Stimulated activated naive B cell treated with anti-CD40 and anti-IgM and Interleukin-4, amounts not matched to agents 10 μg/mL and 1 μg/mL and 100 μg/mL, for 72 hours (primary cell): ENCODE results near the gene FAM9C.
"Not testable (repeated sequence)": the region's sequence is repeated elsewhere in the genome, so short reads cannot be mapped to it uniquely, and the experiment has no call there.

Experiments
- ATAC-seq, 2 donors: fragments of 150-1000 bp; cut with Tn5 transposase; replicated peaks; 2 replicates each; pipeline ENCODE4 v1.10.0; 2021; ENCODE audit warnings: moderate library complexity in 1 of 2
- DNase-seq: peaks from one replicate; pipeline ENCODE4 v3.0.0; 2021
- H3K27ac Mint-ChIP-seq: one replicate; pipeline ENCODE4 v1.8.0; 2022; ENCODE audit warnings: mild to moderate bottlenecking, mixed read lengths
- H3K27me3 Mint-ChIP-seq, 2 donors: one replicate each; pipeline ENCODE4 v1.8.0; 2022; ENCODE audit warnings: mixed read lengths in 2 of 2
- H3K36me3 Mint-ChIP-seq, 2 donors: one replicate each; pipeline ENCODE4 v1.8.0; 2022; ENCODE audit warnings: mixed read lengths in 2 of 2, mild to moderate bottlenecking in 1 of 2
- H3K4me1 Mint-ChIP-seq, 2 donors: one replicate each; pipeline ENCODE4 v1.8.0; 2022; ENCODE audit warnings: mixed read lengths in 2 of 2, mild to moderate bottlenecking in 1 of 2
- H3K4me3 Mint-ChIP-seq, 2 donors: one replicate each; pipeline ENCODE4 v1.8.0; 2022; ENCODE audit warnings: mild to moderate bottlenecking in 2 of 2, mixed read lengths in 2 of 2, moderate library complexity in 1 of 2
- H3K9me3 Mint-ChIP-seq, 2 donors: one replicate each; pipeline ENCODE4 v1.8.0; 2022; ENCODE audit warnings: mixed read lengths in 2 of 2, mild to moderate bottlenecking in 1 of 2

FAM9C gene

GRCh38 chrX:13044441-13044840 lies at the start of gene FAM9C:
Gene FAM9C, minus strand, starts transcription at chrX:13044620. Its CDS starts 831 bp downstream, at chrX:13043789.
- H3K36me3 Mint-ChIP-seq = no peaks in the 10 kb centered on the region
- no peaks in the 10 kb centered on the region for H3K9me3 Mint-ChIP-seq
- peaks cover 0 to 4% of the 10 kb centered on the region in 2 donors for H3K27me3 Mint-ChIP-seq
- DNase-seq (no peak), ATAC-seq (no peak)
- no peak within 1 kb of the TSS for H3K4me3 Mint-ChIP-seq
- no peak within 1 kb of the TSS for H3K27ac Mint-ChIP-seq
- peaks cover 1 to 13% of the 10 kb centered on the region in 2 donors for H3K4me1 Mint-ChIP-seq

- Mint-ChIP-seq H3K4me1 (peaks cover 29 to 58% of the 10 kb centered on the region in 2 donors), H3K4me3 (peak overlapping the region in 1 of 2 donors; percentile 36), H3K36me3 (peaks cover 0 to 14% of the 10 kb centered on the region in 2 donors), H3K27ac (peak overlapping the region; percentile 95), H3K9me3 (peaks cover 1 to 4% of the 10 kb centered on the region in 2 donors), H3K27me3 (peaks cover 0 to 18% of the 10 kb centered on the region in 2 donors)
- DNase-seq = no peak
- ATAC-seq = no peak
These were observed 49.2 kb upstream of the FAM9C start for GRCh38 chrX:13093529-13094140.

DNA sequence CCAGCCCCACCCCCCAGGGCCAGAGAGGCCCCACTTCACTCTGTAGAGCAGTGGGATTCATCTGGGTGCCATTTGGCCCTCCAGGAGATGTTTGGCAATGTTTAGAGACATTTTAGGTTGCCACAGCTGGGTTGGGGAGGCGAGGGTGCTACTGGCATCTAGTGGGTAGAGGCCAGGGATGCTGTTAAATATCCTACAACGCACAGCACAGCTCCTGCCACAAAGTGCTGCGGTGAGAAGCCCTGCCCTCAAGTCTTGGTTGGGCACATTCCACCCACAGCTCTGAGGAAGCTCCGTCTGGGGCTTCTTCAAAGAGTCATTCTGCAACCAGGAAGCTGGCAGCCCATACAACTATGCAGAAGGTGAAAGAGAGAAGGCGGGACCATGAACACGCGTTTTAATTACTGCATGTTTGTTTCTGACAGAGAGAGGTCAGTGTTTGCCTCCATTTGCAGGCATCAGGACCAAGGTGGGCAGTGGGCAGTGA lies 48.1 kb upstream of the FAM9C start:
- ATAC-seq = peak; percentile 70 to 76
- H3K27me3 Mint-ChIP-seq = peaks cover 0 to 18% of the 10 kb centered on the region in 2 donors
- H3K4me1 Mint-ChIP-seq = peaks cover 39 to 69% of the 10 kb centered on the region in 2 donors
- DNase-seq = peak; percentile 84
- peaks cover 1 to 4% of the 10 kb centered on the region in 2 donors for H3K9me3 Mint-ChIP-seq
- H3K27ac Mint-ChIP-seq = peak overlapping the region; percentile 95
- H3K4me3 Mint-ChIP-seq = peak overlapping the region; percentile 18 to 60
- peaks cover 0 to 17% of the 10 kb centered on the region in 2 donors for H3K36me3 Mint-ChIP-seq

DNA sequence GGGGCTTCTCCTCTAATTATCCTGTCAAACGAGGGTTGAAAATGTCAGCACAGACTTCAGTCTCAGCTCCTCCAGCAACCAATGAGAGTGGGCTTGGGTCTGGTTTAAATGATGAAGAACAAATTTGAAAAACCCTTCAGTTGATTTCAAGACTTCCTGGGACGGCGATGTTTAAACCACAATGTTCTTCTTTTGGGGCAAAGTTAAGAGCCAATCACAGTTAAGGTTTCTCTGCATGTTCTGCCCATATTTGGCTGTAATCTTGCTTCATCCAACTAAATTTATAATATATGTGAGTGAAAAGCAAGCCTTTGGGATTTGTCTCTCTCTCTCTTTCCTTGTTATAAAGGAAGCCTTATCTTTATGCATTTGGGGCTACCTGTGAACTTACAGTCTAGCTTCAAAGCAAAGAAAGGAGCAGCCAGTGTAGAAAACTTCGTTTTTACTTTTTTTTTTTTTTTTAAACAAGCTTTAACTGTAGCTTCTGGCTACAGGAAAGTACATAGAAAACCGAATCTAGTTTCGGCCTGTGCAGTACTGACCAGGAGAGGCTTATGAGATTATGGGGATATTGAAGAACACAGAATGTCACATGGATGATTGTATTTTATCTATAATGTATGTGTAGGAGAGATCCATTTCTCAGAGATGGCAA lies 46.8 kb upstream of the FAM9C start:
- peaks cover 0 to 17% of the 10 kb centered on the region in 2 donors for H3K36me3 Mint-ChIP-seq
- peak overlapping the region; percentile 95 for H3K27ac Mint-ChIP-seq
- H3K4me3 Mint-ChIP-seq = peak overlapping the region in 1 of 2 donors; percentile 48
- ATAC-seq = peak; percentile 6 to 11
- H3K4me1 Mint-ChIP-seq = peaks cover 45 to 81% of the 10 kb centered on the region in 2 donors
- peaks cover 1 to 4% of the 10 kb centered on the region in 2 donors for H3K9me3 Mint-ChIP-seq
- peak; percentile 39 for DNase-seq
- peaks cover 0 to 14% of the 10 kb centered on the region in 2 donors for H3K27me3 Mint-ChIP-seq

DNA sequence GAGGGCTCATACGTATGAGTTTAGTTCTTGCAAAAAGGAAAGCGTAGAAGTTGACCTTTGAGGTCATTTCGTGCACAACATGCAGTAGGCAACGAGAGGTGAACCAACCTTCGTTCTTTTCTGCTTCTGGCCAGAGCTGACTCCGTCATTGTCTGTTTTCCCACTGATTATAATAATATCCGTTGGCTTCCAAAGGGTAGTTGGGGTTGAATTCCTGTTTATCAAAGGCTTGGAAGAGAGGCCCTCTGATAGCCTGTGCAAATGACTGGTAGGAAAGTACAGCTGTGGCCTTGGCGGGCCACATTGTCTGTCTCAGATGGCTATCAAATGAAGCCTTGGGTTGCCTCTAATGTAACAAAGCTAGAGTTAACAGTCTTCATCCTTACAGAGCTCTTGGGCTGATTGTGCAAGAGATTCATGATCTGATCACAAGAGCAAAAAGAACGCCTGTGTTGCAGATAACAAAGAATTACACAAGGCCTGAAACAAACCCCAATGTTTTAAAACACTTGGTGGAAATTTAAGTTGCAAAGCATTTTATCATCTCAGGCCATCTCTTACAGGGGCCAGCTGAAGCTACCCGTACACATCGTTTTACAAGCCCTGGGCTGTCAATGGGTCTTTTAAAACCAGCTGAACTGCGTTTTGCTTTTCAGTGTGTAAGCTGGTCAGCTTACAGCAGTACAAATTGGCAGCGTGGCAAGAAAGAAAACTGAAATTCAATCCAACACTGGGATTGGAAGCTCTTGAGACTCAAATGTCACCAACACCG lies 46.1 kb upstream of the FAM9C start:
- Mint-ChIP-seq H3K27ac (peak overlapping the region; percentile 95), H3K27me3 (peaks cover 0 to 14% of the 10 kb centered on the region in 2 donors), H3K4me1 (peaks cover 45 to 88% of the 10 kb centered on the region in 2 donors), H3K4me3 (peak overlapping the region; percentile 30 to 48), H3K36me3 (peaks cover 0 to 17% of the 10 kb centered on the region in 2 donors), H3K9me3 (peaks cover 1 to 4% of the 10 kb centered on the region in 2 donors)
- DNase-seq (no peak), ATAC-seq (no peak)

DNA sequence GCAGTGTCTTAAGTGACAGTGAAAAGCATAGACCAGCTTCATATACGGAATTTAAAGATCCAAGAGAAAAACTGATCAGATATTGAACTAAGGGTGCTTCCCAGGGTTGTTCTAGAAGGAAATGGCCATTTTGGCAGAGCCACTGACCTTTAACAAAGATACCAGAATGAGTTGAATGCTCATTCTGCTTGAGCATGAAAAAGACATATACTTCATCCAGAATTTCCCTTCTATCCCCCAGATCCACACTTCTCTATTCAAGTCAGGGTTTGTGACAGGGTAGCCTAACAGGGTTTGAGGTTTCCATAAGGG lies 45.6 kb upstream of the FAM9C start:
- ATAC-seq (peak; percentile 36 to 44), DNase-seq (peak; percentile 39)
- Mint-ChIP-seq H3K4me3 (no peak overlapping the region), H3K27me3 (peaks cover 0 to 14% of the 10 kb centered on the region in 2 donors), H3K4me1 (peaks cover 44 to 89% of the 10 kb centered on the region in 2 donors), H3K36me3 (peaks cover 0 to 17% of the 10 kb centered on the region in 2 donors), H3K9me3 (peaks cover 1 to 4% of the 10 kb centered on the region in 2 donors), H3K27ac (peak overlapping the region; percentile 95)

GRCh38 chrX:13088156-13088487 lies 43.7 kb upstream of the FAM9C start:
- DNase-seq = no peak
- Mint-ChIP-seq H3K4me1 (peaks cover 41 to 87% of the 10 kb centered on the region in 2 donors), H3K36me3 (peaks cover 2 to 17% of the 10 kb centered on the region in 2 donors), H3K9me3 (peaks cover 1 to 4% of the 10 kb centered on the region in 2 donors), H3K27me3 (peaks cover 0 to 7% of the 10 kb centered on the region in 2 donors), H3K27ac (peak overlapping the region; percentile 100), H3K4me3 (peak overlapping the region; percentile 74 to 79)
- ATAC-seq = no peak

- ATAC-seq = peak; percentile 73 to 74
- Mint-ChIP-seq H3K27me3 (peaks cover 0 to 5% of the 10 kb centered on the region in 2 donors), H3K27ac (peak overlapping the region; percentile 100), H3K36me3 (peaks cover 2 to 11% of the 10 kb centered on the region in 2 donors), H3K4me3 (peak overlapping the region; percentile 74 to 79), H3K9me3 (no peaks in the 10 kb centered on the region), H3K4me1 (peaks cover 41 to 87% of the 10 kb centered on the region in 2 donors)
- DNase-seq = peak; percentile 73
These were observed 43.1 kb upstream of the FAM9C start for GRCh38 chrX:13087322-13088155.

DNA sequence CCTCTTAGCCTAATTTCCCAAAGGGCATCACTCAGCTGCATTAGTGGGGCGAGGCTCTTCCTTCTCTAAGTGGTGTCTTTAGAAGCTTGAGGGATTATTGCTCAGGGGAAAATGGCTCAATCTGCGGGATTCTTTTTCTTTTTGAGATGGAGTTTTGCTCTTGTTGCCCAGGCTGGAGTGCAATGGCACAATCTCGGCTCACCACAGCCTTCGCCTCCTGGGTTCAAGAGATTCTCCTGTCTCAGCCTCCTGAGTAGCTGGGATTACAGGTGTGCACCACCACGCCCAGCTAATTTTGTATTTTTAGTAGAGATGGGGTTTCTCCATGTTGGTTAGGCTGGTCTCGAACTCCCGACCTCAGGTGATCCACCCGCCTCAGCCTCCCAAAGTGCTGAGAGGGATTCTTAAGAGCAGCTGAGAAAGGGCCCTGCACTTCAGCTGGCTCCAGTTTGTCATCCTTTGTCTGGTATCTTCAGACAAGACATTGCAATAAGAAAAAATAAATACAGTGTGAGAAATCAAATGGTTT lies 42.4 kb upstream of the FAM9C start:
- peaks cover 44 to 87% of the 10 kb centered on the region in 2 donors for H3K4me1 Mint-ChIP-seq
- H3K36me3 Mint-ChIP-seq, H3K9me3 Mint-ChIP-seq, ATAC-seq, DNase-seq, H3K27me3 Mint-ChIP-seq: not testable (repeated sequence)
- peak overlapping the region; percentile 74 to 79 for H3K4me3 Mint-ChIP-seq
- H3K27ac Mint-ChIP-seq = peak overlapping the region; percentile 100

DNA sequence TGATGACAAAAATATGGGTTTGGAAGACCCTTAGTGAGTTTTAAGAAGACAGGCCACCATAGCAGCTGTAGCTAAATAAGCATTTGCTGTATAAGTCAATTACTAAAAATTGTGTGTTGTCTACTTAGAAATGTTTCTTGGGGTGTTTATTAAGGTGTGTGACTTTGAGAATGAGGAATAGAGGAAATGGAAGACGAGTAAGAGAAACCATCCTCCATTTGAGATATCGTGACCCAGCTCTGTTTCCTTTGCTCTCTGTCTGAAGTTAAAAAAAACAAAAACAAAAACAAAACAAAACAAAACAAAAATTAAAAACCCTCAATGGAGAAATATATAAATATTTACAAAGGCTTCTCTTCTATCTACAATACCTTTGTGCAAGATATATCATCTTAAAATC lies 41.7 kb upstream of the FAM9C start:
- Mint-ChIP-seq H3K4me1 (peaks cover 44 to 89% of the 10 kb centered on the region in 2 donors), H3K27ac (peak overlapping the region; percentile 76), H3K9me3 (no peaks in the 10 kb centered on the region), H3K4me3 (peak overlapping the region; percentile 53 to 65), H3K36me3 (peaks cover 2 to 10% of the 10 kb centered on the region in 2 donors), H3K27me3 (peaks cover 0 to 4% of the 10 kb centered on the region in 2 donors)
- ATAC-seq (no peak), DNase-seq (no peak)

GRCh38 chrX:13085526-13085925 lies 41.1 kb upstream of the FAM9C start:
- DNase-seq = no peak
- Mint-ChIP-seq H3K36me3 (peaks cover 2 to 10% of the 10 kb centered on the region in 2 donors), H3K27ac (peak overlapping the region; percentile 76), H3K27me3 (peaks cover 0 to 4% of the 10 kb centered on the region in 2 donors), H3K9me3 (no peaks in the 10 kb centered on the region), H3K4me3 (peak overlapping the region; percentile 53 to 65), H3K4me1 (peaks cover 45 to 91% of the 10 kb centered on the region in 2 donors)
- ATAC-seq = no peak

DNA sequence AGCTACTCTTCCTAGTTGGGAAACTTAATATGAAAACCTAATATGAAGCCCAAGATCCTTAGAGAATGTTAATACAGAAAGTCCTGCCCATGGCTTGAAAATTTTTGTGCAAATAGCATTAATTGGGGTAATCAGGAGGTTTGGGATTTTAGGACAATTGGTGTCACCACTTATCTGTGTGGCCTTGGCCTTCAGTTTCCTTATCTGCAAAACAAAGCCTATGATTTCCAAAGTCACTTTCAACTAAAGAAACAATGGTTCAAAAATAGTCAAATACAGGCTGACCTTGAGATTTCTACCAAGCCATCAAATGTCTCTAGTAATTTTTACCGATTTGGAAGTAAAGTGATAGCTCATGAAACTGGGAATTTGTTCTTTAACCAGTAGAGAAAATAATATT lies 40.2 kb upstream of the FAM9C start:
- Mint-ChIP-seq H3K4me3 (no peak overlapping the region), H3K36me3 (peaks cover 2 to 10% of the 10 kb centered on the region in 2 donors), H3K27ac (peak overlapping the region; percentile 82), H3K9me3 (no peaks in the 10 kb centered on the region), H3K27me3 (peaks cover 0 to 4% of the 10 kb centered on the region in 2 donors), H3K4me1 (peaks cover 43 to 91% of the 10 kb centered on the region in 2 donors)
- DNase-seq (no peak), ATAC-seq (no peak)

GRCh38 chrX:13083755-13084326 lies 39.4 kb upstream of the FAM9C start:
- DNase-seq, H3K27me3 Mint-ChIP-seq, ATAC-seq, H3K4me3 Mint-ChIP-seq, H3K36me3 Mint-ChIP-seq, H3K9me3 Mint-ChIP-seq: not testable (repeated sequence)
- Mint-ChIP-seq H3K27ac (peak overlapping the region; percentile 57), H3K4me1 (peaks cover 46 to 89% of the 10 kb centered on the region in 2 donors)
